Activated CD4-positive, alpha-beta T cell treated with anti-CD3 and anti-CD28 coated beads, Interleukin-2, Interleukin-6, amounts not matched to agents 100 ng/mL and 50 ng/mL, durations not matched to agents 16 hours and 8 hours (primary cell): ENCODE results near the gene ZNF778.
"Not testable (repeated sequence)": the region's sequence is repeated elsewhere in the genome, so short reads cannot be mapped to it uniquely, and the experiment has no call there.

Experiments used
- DNase-seq: peaks from one replicate; pipeline ENCODE4 v3.0.0-alpha.2; 2020

ZNF778 gene

GRCh38 chr16:89219365-89219764 is 1.9 kb downstream of the ZNF778 start:
- no peak for DNase-seq

DNA sequence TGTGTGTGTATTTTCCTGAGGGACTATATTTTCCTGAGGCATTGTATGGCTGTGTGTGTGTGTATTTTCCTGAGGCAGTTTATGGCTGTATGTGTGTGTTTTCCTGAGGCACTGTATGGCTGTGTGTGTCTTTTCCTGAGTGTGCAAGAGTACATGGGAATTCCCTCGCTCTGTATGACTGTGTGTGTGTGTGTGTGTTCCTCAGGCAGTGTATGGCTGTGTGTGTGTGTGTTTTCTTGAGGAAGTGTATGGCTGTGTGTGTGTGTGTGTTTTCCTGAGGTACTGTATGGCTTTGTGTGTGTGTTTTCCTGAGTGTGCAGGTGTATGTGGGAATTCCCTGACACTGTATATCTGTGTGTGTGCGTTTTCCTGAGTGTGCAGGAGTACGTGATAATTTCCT is 4.1 kb downstream of the ZNF778 start:
- DNase-seq = no peak

DNA sequence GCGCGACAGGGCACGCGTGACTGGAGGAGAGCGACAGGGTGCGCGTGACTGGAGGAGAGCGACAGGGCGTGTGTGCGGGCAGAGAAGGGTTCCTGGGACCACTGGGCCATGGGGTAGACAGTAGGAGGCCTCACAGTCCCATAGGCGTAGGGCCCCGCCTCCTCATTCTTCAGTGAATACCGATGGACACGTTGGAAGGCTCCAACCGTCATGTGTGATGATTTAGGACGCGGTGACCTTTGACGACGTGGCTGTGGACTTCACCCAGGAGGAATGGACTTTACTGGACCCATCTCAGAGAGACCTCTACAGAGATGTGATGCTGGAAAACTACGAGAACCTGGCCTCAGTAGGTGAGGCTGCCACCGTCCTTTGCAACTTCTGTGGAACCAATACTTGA is 5.4 kb downstream of the ZNF778 start:
- DNase-seq = no peak

- DNase-seq = no peak
Observed at GRCh38 chr16:89224665-89225064, 7.2 kb downstream of the ZNF778 start.

DNA sequence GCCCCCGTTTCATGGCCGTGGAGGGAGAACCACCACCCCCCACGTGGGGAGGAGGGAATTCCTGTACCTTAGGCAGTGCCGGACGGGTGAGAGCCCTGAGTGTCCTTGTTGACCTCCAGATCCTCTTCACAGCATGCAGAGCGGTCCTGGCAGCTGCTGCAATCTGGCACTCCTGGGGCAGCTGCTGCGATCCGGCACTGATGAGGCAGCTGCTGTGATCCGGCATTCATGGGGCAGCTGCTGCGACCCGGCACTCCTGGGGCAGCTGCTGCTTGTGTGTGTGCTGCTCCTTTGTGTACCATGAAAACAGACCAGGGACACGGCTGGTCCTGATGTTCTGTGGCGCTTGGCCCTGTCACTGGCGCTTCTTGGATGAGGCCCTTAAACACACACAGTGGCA is 12.8 kb downstream of the ZNF778 start:
- no peak for DNase-seq

DNA sequence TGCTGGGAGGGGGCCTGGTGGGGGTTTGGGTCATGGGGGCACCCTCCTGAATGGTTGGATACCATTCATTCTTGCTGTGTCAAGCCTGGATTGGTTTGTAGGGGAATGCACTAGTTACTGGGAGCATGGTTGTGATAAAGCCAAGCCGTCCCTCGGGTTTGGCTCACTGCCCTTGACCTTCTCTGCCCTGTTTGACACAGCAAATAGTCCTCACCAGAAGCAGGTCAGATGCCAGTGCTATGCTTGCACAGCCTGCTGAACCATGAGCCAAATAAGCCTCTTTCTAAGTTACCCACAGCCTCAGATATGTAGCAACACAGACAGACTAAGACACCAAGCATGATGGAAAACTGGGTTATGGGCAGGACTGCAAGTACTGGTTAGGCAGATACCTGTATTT is 14.6 kb downstream of the ZNF778 start:
- DNase-seq = no peak

GRCh38 chr16:89233678-89234490 is 16.4 kb downstream of the ZNF778 start:
- DNase-seq = no peak

DNA sequence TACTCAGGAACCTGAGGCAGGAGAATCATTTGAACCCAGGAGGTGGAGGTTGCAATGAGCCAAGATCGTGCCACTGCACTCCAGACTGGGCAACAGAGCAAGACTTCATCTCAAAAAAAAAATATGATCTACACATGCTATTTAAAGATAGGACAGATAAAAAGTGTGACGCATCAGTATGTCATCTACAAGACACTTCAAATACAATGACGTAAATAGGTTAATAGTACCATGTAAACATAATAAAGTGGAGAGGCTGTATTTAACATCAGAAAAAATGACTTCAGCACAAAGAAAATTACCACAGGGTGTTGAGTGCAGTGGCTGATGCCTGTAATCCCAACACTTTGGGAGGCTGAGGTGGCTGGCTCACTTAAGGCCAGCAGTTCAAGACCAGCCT is 20.2 kb downstream of the ZNF778 start:
- no peak for DNase-seq

DNA sequence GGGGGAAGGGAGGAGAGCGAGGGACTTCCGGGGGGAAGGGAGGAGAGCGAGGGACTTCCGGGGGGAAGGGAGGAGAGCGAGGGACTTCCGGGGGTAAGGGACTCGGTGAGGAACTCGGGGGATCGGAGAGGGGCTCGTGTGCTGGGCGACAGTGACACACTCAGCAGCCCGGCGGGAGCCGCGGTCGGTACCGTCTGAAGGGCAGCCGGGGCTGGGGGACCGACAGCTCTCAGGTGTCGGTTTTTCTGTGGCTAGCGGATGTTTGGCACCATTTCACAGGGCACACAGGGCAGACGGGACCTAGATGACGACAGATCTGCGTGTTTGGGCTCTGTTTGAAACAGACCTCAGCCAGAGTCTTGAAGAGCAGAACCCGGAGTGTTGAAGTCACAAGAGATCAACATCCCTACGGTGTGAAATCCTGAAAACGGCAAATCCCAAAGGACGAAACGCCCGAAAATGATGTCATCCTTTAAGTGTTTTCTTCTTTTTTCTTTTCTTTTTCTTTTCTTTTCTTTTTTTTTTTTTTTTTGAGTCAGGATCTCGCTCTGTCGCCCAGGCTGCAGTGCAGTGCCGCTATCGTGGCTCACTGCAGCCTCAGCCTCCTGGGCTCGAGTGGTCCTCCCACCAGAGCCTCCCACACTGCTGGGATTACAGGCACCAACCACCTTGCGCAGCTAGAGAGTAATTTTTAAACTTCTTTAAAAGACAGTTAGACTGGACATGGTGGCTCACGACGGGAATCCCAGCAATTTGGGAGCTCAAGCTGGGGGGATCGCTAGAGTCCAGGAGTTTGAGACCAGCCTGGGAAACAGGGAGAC is 23.9 kb downstream of the ZNF778 start:
- DNase-seq = peak; percentile 76

- DNase-seq = no peak
Observed at GRCh38 chr16:89242795-89243200, 25.3 kb downstream of the ZNF778 start.

GRCh38 chr16:89243664-89244063 is 26.2 kb downstream of the ZNF778 start:
- DNase-seq = no peak

DNA sequence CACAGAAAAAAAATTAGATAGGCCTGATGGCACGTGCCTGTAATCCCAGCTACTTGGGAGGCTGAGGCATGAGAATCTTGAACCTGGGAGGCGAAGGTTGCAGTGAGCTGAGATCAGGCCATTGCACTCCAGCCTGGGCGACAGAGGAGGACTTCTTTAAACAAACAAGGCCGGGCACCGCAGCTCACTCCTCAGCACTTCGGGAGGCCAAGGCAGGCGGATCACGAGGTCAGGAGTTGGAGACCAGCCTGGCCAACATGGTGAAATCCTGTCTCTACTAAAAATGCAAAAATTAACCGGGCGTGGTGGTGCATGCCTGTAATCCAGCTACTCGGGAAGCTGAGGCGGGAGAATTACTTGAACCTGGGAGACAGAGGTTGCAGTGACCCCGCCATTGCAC is 26.8 kb downstream of the ZNF778 start:
- not testable (repeated sequence) for DNase-seq

DNA sequence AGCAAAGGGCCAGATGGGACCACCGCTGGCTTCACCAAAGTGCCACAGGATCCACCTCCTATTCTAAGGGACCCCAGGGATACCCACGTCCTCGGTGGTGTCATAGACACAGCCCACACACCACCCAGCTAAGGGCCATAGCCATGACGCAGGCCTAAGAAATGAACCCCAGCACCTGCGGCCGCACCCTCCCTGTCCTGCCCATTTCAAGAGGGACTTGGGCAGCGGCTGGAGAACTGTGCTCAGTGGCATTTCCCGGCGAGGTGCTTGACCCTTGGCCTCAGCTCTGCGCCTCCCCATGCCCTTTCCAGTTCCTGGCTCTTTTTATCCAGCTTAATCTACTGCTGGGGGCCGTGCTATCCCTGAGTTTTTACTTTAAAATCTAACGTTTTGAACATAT is 27.3 kb downstream of the ZNF778 start:
- DNase-seq = no peak

- no peak for DNase-seq
Observed at GRCh38 chr16:89246383-89246902, 28.9 kb downstream of the ZNF778 start.

- DNase-seq = peak; percentile 97
Observed at GRCh38 chr16:89246903-89247733, 29.6 kb downstream of the ZNF778 start.

GRCh38 chr16:89247734-89248075 is 30.2 kb downstream of the ZNF778 start:
- not testable (repeated sequence) for DNase-seq

DNA sequence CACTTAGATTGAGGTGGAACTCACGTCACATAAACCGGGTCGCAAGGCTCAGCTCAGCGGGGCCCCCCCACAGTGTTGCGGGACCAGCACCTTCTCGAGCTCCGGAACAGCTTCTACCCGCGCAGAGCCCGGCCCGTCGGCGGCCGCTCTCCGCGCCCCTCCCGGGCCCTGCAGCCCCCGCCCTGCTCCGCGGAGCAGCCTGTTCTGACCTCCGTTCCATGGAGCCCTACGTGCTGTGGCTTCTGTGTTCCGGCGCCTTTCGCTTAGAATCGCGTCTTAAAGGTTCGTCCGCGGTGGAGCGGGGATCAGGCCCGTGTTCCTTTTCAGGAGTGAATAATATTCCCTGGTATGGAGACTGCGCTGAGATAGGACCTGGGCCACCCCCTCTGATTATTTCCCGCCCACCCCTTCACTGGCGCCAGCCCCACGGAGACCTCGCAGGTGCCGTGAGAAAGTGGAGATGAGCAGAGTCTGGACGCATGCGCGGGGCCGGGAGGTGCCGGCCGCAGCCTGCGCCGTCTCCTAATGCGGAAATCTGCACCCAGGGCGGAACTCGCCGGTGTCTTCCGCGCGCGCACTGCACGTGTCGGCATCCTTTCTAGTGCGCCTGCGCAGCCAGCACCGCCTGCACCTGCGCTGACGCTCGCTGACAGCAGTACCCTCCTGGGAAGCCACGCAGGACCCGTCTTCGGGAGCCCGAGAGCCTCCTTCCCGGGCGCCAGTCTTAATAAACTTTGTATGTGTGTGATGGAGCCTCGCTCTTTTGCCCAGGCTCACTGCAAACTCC is 30.9 kb downstream of the ZNF778 start:
- no peak for DNase-seq

GRCh38 chr16:89253548-89254287 is 36.2 kb downstream of the ZNF778 start:
- no peak for DNase-seq

GRCh38 chr16:89256651-89257254 is 39.2 kb downstream of the ZNF778 start:
- peak; percentile 75 for DNase-seq

- DNase-seq = peak; percentile 12
Observed at GRCh38 chr16:89257281-89257731, 39.8 kb downstream of the ZNF778 start.
